OCI-LY1 (cell line): Measurements from ENCODE around the gene PPP1R17.

Source experiments
- CTCF ChIP-seq: fragments of 200-600 bp; sonication (generic), shearing (Covaris generic); IDR thresholded peaks from 2 replicates; pipeline ENCODE4 v1.5.1; 2017; ENCODE audit warnings: mild to moderate bottlenecking, antibody characterized with exemption, low read length, moderate library complexity, mixed read lengths
- EZH2 ChIP-seq: fragments of 200-600 bp; sonication (generic), shearing (Covaris generic); IDR thresholded peaks from 2 replicates; pipeline ENCODE4 v1.8.0; 2017; ENCODE audit warnings: borderline replicate concordance, mixed run types, mild to moderate bottlenecking, antibody characterized with exemption, low read length, moderate library complexity, mixed read lengths

- TF ChIP-seq CTCF: no peak
- no peak for TF ChIP-seq EZH2
Measured at GRCh38 chr7:31647511-31647910, 39.5 kb upstream of the PPP1R17 start.
